B cell (primary cell): ENCODE measurements around the gene TFCP2. TPM values are rescaled to one million over a fixed set of nuclear protein-coding genes. Genes with fewer than 3 reads are reported as not detected.

Experiments used
- ATAC-seq: fragments of 200-7000 bp; cut with Tn5 transposase; one replicate; pipeline ENCODE4 v1.10.0; 2021; ENCODE audit warnings: low read depth, mild to moderate bottlenecking, moderate number of reproducible peaks, moderate library complexity
- CTCF ChIA-PET: fragments of 350-600 bp; sonication (Branson Sonifier 250); formaldehyde crosslinking; loops from one replicate; lab custom pipeline; 2021; ENCODE audit warnings: antibody characterized with exemption, inconsistent platforms; lab: Charles Lee
- POLR2A ChIA-PET: fragments of 350-600 bp; sonication (Branson Sonifier 250); formaldehyde crosslinking; loops from one replicate; lab custom pipeline; 2021; ENCODE audit warnings: antibody characterized with exemption; lab: Charles Lee
- DNase-seq: peaks from one replicate; pipeline ENCODE4 v3.0.0; 2013
- H2AFZ ChIP-seq: 2 replicates; pipeline ENCODE4 v1.6.1; 2012; ENCODE audit warnings: mild to moderate bottlenecking, low read depth, low read length; ENCODE audit not compliant: insufficient read depth, poor library complexity, severe bottlenecking
- H3K27ac ChIP-seq, 2 donors: 1 replicate in 1 of 2; 2 replicates in 1 of 2; pipeline ENCODE4 v1.5.1; 2012 to 2013; ENCODE audit warnings: low read length in 2 of 2, mild to moderate bottlenecking in 2 of 2, moderate library complexity in 1 of 2
- H3K27me3 ChIP-seq, 4 experiments: fragments of 200-600 bp in 1 of 4; sonication (generic) in 1 of 4; replicated peaks in 1 of 4; 1 replicate in 2 of 4; 2 replicates in 2 of 4; pipeline versions ENCODE4 v1.6.1 to v1.7.0; 2013 to 2016; ENCODE audit warnings: low read length in 3 of 4, mild to moderate bottlenecking in 2 of 4, mixed read lengths in 1 of 4, moderate library complexity in 1 of 4; ENCODE audit not compliant: insufficient read depth in 4 of 4, control insufficient read depth in 3 of 4; ENCODE audit errors: control extremely low read depth in 1 of 4
- H3K36me3 ChIP-seq, 2 experiments: replicated peaks in 1 of 2; 1 replicate in 1 of 2; 2 replicates in 1 of 2; pipeline versions ENCODE4 v1.6.1 to v1.7.1; 2013; ENCODE audit warnings: low read length in 1 of 2; ENCODE audit not compliant: insufficient read depth in 2 of 2, control insufficient read depth in 1 of 2; ENCODE audit errors: control extremely low read depth in 1 of 2, extremely low read depth in 1 of 2
- H3K4me1 ChIP-seq, 2 donors: fragments of 200-600 bp in 1 of 2; sonication (generic) in 1 of 2; 1 replicate in 1 of 2; 2 replicates in 1 of 2; pipeline versions ENCODE4 v1.5.1 to v1.6.1; 2013 to 2017; ENCODE audit warnings: low read length in 2 of 2; ENCODE audit not compliant: control insufficient read depth in 2 of 2, insufficient read depth in 2 of 2
- H3K4me2 ChIP-seq: replicated peaks from 2 replicates; pipeline ENCODE3; 2012; ENCODE audit warnings: mild to moderate bottlenecking, low read depth, low read length; ENCODE audit not compliant: poor library complexity, severe bottlenecking
- H3K4me3 ChIP-seq, 5 experiments: fragments of 200-600 bp in 1 of 5; sonication (generic) in 1 of 5; 1 replicate in 3 of 5; 2 replicates in 2 of 5; pipeline versions ENCODE4 v1.5.1 to v1.7.0; 2011 to 2016; ENCODE audit warnings: low read length in 4 of 5, mild to moderate bottlenecking in 4 of 5, low read depth in 2 of 5, control low read depth in 1 of 5, moderate library complexity in 1 of 5; ENCODE audit not compliant: insufficient read depth in 1 of 5; ENCODE audit errors: control extremely low read depth in 1 of 5, extremely low read depth in 1 of 5
- H3K79me2 ChIP-seq: fragments of 200-600 bp; sonication (generic); one replicate; pipeline ENCODE4 v1.6.0; 2016; ENCODE audit warnings: low read length; ENCODE audit not compliant: control insufficient read depth, insufficient read depth
- H3K9ac ChIP-seq: fragments of 200-600 bp; sonication (generic); 2 replicates; pipeline ENCODE4 v1.6.1; 2017; ENCODE audit warnings: mild to moderate bottlenecking, low read length, moderate library complexity
- H3K9me3 ChIP-seq, 3 donors: one replicate each; pipeline versions ENCODE4 v1.6.1 to v1.7.1; 2013; ENCODE audit warnings: low read length in 2 of 3; ENCODE audit not compliant: control insufficient read depth in 2 of 3, insufficient read depth in 1 of 3; ENCODE audit errors: control extremely low read depth in 1 of 3
- H4K20me1 ChIP-seq: 2 replicates; pipeline ENCODE4 v1.6.0; 2012; ENCODE audit warnings: mild to moderate bottlenecking, low read length; ENCODE audit not compliant: insufficient read depth, control insufficient read depth, poor library complexity, severe bottlenecking
- H3K27ac Mint-ChIP-seq: one replicate; pipeline ENCODE4 v1.8.0; 2021; ENCODE audit warnings: mixed read lengths
- H3K27me3 Mint-ChIP-seq: one replicate; pipeline ENCODE4 v1.8.0; 2021; ENCODE audit warnings: mixed read lengths
- H3K4me1 Mint-ChIP-seq: one replicate; pipeline ENCODE4 v1.8.0; 2021; ENCODE audit warnings: mixed read lengths
- H3K4me3 Mint-ChIP-seq: one replicate; pipeline ENCODE4 v1.8.0; 2021; ENCODE audit warnings: mixed read lengths
- H3K9me3 Mint-ChIP-seq: one replicate; pipeline ENCODE4 v1.8.0; 2022; ENCODE audit warnings: mixed read lengths; ENCODE audit not compliant: insufficient read depth
- EZH2 ChIP-seq: IDR thresholded peaks from 2 replicates; pipeline ENCODE4 v1.6.1; 2012; ENCODE audit warnings: borderline replicate concordance, low read depth, mild to moderate bottlenecking, moderate library complexity, low read length; ENCODE audit not compliant: insufficient read depth, poor library complexity, severe bottlenecking
- WGBS: methylation state at CpG from one replicate; pipeline ENCODE4 v1.1.5; 2013; ENCODE audit warnings: missing lambda C conversion rate; ENCODE audit not compliant: insufficient coverage; 5-methylcytosine and 5-hydroxymethylcytosine counted together
- intact Hi-C: fragments of 100-400 bp; cut with micrococcal nuclease; formaldehyde crosslinking; loops from one replicate; pipeline ENCODE4 v1.10.0; 2022
- polyA plus RNA-seq: library from polyadenylated mRNA; depleted of rRNA; stranded (reverse); fragments of >200 nt; gene quantifications from 2 replicates; pipeline ENCODE4 v1.2.3, GENCODE V29; 2012
- total RNA-seq, 2 donors: library from RNA; stranded (reverse); fragments of 120-200 nt in 1 of 2; gene quantifications; 1 replicate in 1 of 2; 2 replicates in 1 of 2; pipeline versions ENCODE4 v1.2.3 to v1.2.4, GENCODE V29; 2013 to 2022
- TF ChIP-seq, protein P1 (sequence below): fragments of 200-600 bp; IDR thresholded peaks from one replicate; pipeline ENCODE4 v1.8.0; 2022; ENCODE audit warnings: antibody characterized with exemption, mild to moderate bottlenecking

Gene TFCP2
- total and polyA plus RNA-seq, 2 donors (not counting 1 experiment from before 2014, with no cell fraction given) = 12.1 to 38.8 TPM

DNA sequence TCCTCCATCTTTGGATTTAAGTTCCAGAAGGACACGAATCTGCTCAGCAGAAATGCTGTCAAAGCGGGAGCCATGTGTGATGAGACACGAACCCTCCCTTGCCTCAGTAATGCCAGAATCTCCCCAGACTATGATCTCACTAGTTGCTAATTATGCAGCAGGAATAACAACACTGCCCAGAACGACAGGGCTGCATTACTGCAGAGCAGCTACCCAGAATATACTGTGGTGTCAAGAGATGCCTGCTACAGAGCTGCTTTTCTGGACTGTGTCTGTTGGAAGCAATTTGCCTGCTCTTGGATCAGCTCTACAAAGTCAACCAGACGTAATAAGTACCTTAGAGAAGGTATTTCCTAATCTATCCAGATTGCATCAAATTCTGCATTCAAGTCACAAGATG lies 95.0 kb downstream of the TFCP2 start:
- H3K9me3 Mint-ChIP-seq = no peaks in the 10 kb centered on the region
- ATAC-seq (no peak), DNase-seq (no peak)
- 100% methylated on average over 4 of the region's 5 CpGs for WGBS
- H3K9ac ChIP-seq = no peak overlapping the region
- peaks cover 5 to 8% of the 10 kb centered on the region in 2 experiments for H3K36me3 ChIP-seq
- no peak for TF ChIP-seq EZH2
- TF ChIP-seq, protein P1, sequence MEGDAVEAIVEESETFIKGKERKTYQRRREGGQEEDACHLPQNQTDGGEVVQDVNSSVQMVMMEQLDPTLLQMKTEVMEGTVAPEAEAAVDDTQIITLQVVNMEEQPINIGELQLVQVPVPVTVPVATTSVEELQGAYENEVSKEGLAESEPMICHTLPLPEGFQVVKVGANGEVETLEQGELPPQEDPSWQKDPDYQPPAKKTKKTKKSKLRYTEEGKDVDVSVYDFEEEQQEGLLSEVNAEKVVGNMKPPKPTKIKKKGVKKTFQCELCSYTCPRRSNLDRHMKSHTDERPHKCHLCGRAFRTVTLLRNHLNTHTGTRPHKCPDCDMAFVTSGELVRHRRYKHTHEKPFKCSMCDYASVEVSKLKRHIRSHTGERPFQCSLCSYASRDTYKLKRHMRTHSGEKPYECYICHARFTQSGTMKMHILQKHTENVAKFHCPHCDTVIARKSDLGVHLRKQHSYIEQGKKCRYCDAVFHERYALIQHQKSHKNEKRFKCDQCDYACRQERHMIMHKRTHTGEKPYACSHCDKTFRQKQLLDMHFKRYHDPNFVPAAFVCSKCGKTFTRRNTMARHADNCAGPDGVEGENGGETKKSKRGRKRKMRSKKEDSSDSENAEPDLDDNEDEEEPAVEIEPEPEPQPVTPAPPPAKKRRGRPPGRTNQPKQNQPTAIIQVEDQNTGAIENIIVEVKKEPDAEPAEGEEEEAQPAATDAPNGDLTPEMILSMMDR = no peak
- H3K4me3 Mint-ChIP-seq = no peak overlapping the region
- H3K27me3 ChIP-seq = no peaks in the 10 kb centered on the region
- H2AFZ ChIP-seq = no peak overlapping the region
- H3K4me2 ChIP-seq = no peak overlapping the region
- intact Hi-C loops = no loop called here
- no peak overlapping the region for H3K4me3 ChIP-seq
- no peaks in the 10 kb centered on the region for H3K9me3 ChIP-seq
- peaks cover 39% of the 10 kb centered on the region for H3K79me2 ChIP-seq
- ChIA-PET CTCF (interaction anchor here (0.9 kb wide), 1 partner anchor 32 kb away, joined by 3 read pairs; no protein-coding TSS in a partner anchor), POLR2A (no interaction called here)
- no peaks in the 10 kb centered on the region for H4K20me1 ChIP-seq
- H3K27me3 Mint-ChIP-seq = no peaks in the 10 kb centered on the region
- H3K27ac ChIP-seq = no peak overlapping the region
- H3K4me1 Mint-ChIP-seq = peaks cover 15% of the 10 kb centered on the region
- H3K27ac Mint-ChIP-seq = no peak overlapping the region
- peaks cover 9 to 11% of the 10 kb centered on the region in 2 donors for H3K4me1 ChIP-seq

DNA sequence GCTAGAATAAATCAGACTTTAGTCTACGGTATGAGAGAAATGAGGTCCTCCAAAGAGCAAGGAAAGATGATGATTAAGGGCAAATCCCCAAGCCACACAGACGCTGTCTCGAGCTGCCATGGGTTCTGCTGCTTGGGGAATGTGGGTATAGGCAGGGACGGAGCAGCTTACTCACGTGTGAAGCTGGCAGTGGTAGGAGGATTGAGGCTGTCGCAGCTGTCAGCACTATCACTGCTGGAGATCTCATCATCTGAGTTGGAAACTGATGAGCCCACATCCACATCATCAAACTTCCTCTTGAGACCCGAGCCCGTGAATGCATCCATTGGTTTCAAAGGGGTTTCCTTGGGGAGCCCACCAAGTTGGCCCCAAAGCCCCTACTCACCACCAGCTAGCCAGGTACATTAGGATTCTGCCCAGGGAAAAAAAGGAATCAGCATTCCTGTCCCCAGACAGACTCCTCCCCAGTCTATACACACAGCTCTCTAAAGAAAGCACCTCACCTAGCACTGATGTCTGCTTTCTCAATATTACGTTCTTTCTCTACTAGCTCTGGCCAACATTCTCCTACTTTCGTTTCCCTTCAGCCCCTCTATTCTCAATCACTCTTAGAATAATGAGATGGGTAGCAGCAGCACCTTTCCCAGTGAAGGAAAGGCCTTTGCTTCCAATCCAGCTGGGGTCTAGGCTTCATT lies 96.6 kb downstream of the TFCP2 start:
- Histone ChIP-seq H2AFZ (no peak overlapping the region), H3K4me1 (no peaks in the 10 kb centered on the region), H3K9ac (no peak overlapping the region), H4K20me1 (no peaks in the 10 kb centered on the region), H3K36me3 (peaks cover 10 to 16% of the 10 kb centered on the region in 2 experiments), H3K9me3 (no peaks in the 10 kb centered on the region), H3K27me3 (no peaks in the 10 kb centered on the region), H3K79me2 (peaks cover 35% of the 10 kb centered on the region), H3K4me2 (no peak overlapping the region), H3K27ac (no peak overlapping the region), H3K4me3 (no peak overlapping the region)
- Mint-ChIP-seq H3K9me3 (no peaks in the 10 kb centered on the region), H3K4me1 (peaks cover 2% of the 10 kb centered on the region), H3K4me3 (no peak overlapping the region), H3K27ac (no peak overlapping the region), H3K27me3 (no peaks in the 10 kb centered on the region)
- intact Hi-C loops = no loop called here
- POLR2A ChIA-PET = interaction anchor here (0.6 kb wide), 1 partner anchor 49 kb away, joined by 5 read pairs; no protein-coding TSS in a partner anchor
- WGBS = 97% methylated on average over 6 of the region's 10 CpGs
- ATAC-seq = no peak
- TF ChIP-seq, protein P1 = no peak
- no peak for DNase-seq
- CTCF ChIA-PET = interaction anchor here (1.0 kb wide), 1 partner anchor 90 kb away, joined by 3 read pairs; no protein-coding TSS in a partner anchor
